KMS-11 (cell line): ENCODE results near the gene NCAPD2.
A peak's percentile ranks its signal among the peaks of the same experiment; 100 is the strongest.

Source experiments
- H2AFZ ChIP-seq: fragments of 200-600 bp; sonication (generic); 2 replicates; pipeline ENCODE4 v1.6.1; 2016; ENCODE audit warnings: antibody characterized with exemption, mixed run types, low read depth
- H3K27ac ChIP-seq: fragments of 200-600 bp; sonication (generic); 2 replicates; pipeline ENCODE4 v1.6.1; 2016; ENCODE audit warnings: mild to moderate bottlenecking, mixed run types
- H3K27me3 ChIP-seq: fragments of 200-600 bp; sonication (generic); 2 replicates; pipeline ENCODE4 v1.6.1; 2017; ENCODE audit warnings: mild to moderate bottlenecking, low read depth, mixed run types, moderate library complexity; ENCODE audit not compliant: insufficient read depth
- H3K36me3 ChIP-seq: fragments of 200-600 bp; sonication (generic); 2 replicates; pipeline ENCODE4 v1.6.1; 2017; ENCODE audit warnings: mild to moderate bottlenecking, mixed run types; ENCODE audit not compliant: insufficient read depth
- H3K4me1 ChIP-seq: fragments of 200-600 bp; sonication (generic); 2 replicates; pipeline ENCODE4 v1.6.1; 2016; ENCODE audit warnings: mild to moderate bottlenecking, low read depth, mixed run types; ENCODE audit not compliant: poor library complexity, severe bottlenecking
- H3K4me2 ChIP-seq: fragments of 200-600 bp; sonication (generic); 2 replicates; pipeline ENCODE4 v1.7.0; 2016; ENCODE audit warnings: mild to moderate bottlenecking, mixed run types
- H3K4me3 ChIP-seq: fragments of 200-600 bp; sonication (generic); IDR thresholded peaks from 2 replicates; pipeline ENCODE4 v1.6.1; 2017; ENCODE audit warnings: low read depth, low read length, mixed read lengths; ENCODE audit not compliant: insufficient read depth
- H3K79me2 ChIP-seq: fragments of 200-600 bp; sonication (generic); 2 replicates; pipeline ENCODE4 v1.6.1; 2016; ENCODE audit warnings: low read depth, mixed run types; ENCODE audit not compliant: insufficient read depth
- H3K9ac ChIP-seq: fragments of 200-600 bp; sonication (generic); 2 replicates; pipeline ENCODE4 v1.6.1; 2016; ENCODE audit warnings: mild to moderate bottlenecking, mixed run types
- H4K20me1 ChIP-seq: fragments of 200-600 bp; sonication (generic); 2 replicates; pipeline ENCODE4 v1.6.1; 2016; ENCODE audit warnings: mild to moderate bottlenecking, mixed run types; ENCODE audit not compliant: insufficient read depth
- CTCF ChIP-seq: fragments of 200-600 bp; sonication (generic); conservative IDR thresholded peaks from 2 replicates; pipeline ENCODE4 v1.6.1; 2017; ENCODE audit warnings: low read depth, mild to moderate bottlenecking, antibody characterized with exemption, low read length, moderate library complexity, mixed read lengths

NCAPD2 gene

DNA sequence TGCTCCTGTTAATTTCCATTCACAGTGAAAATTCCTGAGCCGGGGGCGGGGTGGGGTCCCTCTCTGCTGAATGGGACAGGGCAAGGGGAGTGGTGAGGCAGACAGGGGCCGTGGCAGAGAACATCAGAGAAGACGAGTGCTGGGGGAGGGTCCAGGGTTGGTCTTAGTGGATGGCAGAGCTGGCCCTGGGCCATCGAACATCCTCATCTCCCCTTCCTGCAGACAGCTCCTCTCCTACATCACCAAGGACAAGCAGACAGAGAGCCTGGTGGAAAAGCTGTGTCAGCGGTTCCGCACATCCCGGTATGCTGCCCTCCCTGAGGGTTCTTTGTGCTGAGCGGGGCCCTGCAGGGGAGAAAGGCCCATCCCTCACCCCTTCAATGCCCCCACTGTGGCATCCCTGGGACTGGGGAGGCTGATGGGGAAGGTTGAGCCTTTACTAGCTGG, 35.4 kb downstream of the NCAPD2 start:
- H3K27ac ChIP-seq = no peak overlapping the region
- H3K4me2 ChIP-seq = no peak overlapping the region
- no peak overlapping the region for H3K4me3 ChIP-seq
- peaks cover 12% of the 10 kb centered on the region for H3K79me2 ChIP-seq
- H3K4me1 ChIP-seq = peaks cover 21% of the 10 kb centered on the region
- no peaks in the 10 kb centered on the region for H3K27me3 ChIP-seq
- H2AFZ ChIP-seq = no peak overlapping the region
- TF ChIP-seq CTCF = no peak
- H3K9ac ChIP-seq = no peak overlapping the region
- H4K20me1 ChIP-seq = no peaks in the 10 kb centered on the region
- peaks cover 12% of the 10 kb centered on the region; the same call in 1 of the 2 replicates for H3K36me3 ChIP-seq

- Histone ChIP-seq H3K4me2 (peak overlapping the region; percentile 98; the same call in 1 of the 2 replicates), H3K36me3 (peaks cover 8% of the 10 kb centered on the region; the same call in 1 of the 2 replicates), H4K20me1 (peaks cover 5% of the 10 kb centered on the region; the same call in 1 of the 2 replicates), H3K4me3 (no peak overlapping the region), H2AFZ (no peak overlapping the region), H3K79me2 (peaks cover 26% of the 10 kb centered on the region), H3K27me3 (no peaks in the 10 kb centered on the region), H3K27ac (peak overlapping the region; percentile 99; the same call in 1 of the 2 replicates), H3K9ac (no peak overlapping the region; the same call in 1 of the 2 replicates), H3K4me1 (peaks cover 21% of the 10 kb centered on the region)
- no peak for TF ChIP-seq CTCF
Measured at GRCh38 chr12:6530576-6531260, 36.8 kb downstream of the NCAPD2 start.

DNA sequence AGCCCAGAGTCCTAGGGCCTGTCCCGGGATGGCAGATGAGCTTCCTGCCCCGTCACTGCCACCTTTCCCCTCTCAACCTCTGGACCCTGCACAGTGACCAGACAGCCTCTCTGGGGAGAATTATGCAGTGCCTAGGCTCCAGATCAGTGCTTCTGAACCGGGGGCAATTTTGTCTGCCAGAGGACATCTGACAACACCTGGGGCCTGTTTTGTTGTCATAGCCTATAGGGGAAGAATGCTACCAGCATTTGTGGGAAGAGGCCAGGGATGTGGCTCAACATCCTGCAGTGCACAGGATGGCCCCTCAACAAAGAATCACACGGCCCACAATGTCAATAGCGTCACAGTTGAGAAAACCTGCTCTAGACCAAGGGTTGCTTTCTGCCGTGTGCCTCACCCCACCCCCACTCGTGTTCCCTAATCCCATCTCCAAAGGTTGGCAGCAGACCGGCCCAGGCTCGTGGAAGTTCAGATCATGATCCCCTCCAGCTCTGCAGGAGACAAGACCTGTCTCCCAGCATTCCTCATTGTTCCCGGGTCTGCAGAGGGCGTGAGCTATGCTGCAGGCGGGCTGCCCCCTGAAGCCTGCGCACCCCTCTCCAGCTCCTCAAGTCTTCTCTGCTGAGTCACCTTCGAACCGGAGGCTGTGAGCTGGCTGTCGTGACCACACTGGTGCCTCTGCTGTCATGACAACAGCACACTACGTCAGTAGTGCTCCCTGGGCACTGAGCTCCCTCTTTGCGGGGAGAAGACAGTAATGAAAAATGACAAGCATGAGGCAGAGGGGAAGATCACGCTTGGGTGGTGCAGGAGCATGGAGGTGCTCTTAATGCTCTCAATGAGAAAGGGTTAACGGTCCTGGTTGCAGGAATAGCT, 38.4 kb downstream of the NCAPD2 start:
- H4K20me1 ChIP-seq = peaks cover 18% of the 10 kb centered on the region; the same call in 1 of the 2 replicates
- H3K4me3 ChIP-seq = peak overlapping the region; percentile 24
- H3K27me3 ChIP-seq = no peaks in the 10 kb centered on the region
- peak overlapping the region; percentile 94 for H3K9ac ChIP-seq
- peaks cover 31% of the 10 kb centered on the region for H3K4me1 ChIP-seq
- peak overlapping the region; percentile 99 for H3K27ac ChIP-seq
- H2AFZ ChIP-seq = no peak overlapping the region
- H3K4me2 ChIP-seq = peak overlapping the region; percentile 98
- TF ChIP-seq CTCF = no peak
- peaks cover 12% of the 10 kb centered on the region; the same call in 1 of the 2 replicates for H3K36me3 ChIP-seq
- H3K79me2 ChIP-seq = peaks cover 37% of the 10 kb centered on the region

DNA sequence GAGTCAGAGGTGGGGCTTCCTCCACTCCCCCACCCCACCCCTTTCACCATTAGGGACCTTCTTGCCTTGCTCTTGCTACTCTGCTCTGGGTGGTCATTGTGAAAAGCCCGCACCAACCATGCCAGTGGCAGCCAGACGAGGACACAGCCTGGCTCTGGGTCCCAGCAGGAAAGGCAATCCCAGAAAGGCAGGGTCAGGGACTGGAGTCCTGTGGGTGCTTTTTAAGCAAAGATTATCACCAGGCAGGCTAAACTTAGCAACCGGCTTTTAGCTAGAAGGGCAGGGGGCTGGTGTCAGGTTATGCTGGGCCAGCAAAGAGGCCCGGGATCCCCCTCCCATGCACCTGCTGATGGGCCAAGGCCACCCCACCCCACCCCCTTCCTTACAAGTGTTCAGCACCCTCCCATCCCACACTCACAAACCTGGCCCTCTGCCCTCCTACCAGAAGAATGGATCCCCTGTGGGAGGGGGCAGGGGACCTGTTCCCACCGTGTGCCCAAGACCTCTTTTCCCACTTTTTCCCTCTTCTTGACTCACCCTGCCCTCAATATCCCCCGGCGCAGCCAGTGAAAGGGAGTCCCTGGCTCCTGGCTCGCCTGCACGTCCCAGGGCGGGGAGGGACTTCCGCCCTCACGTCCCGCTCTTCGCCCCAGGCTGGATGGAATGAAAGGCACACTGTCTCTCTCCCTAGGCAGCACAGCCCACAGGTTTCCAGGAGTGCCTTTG, 39.2 kb downstream of the NCAPD2 start:
- peaks cover 31% of the 10 kb centered on the region for H3K4me1 ChIP-seq
- peak overlapping the region; percentile 70; the same call in 1 of the 2 replicates for H2AFZ ChIP-seq
- TF ChIP-seq CTCF = no peak
- H3K79me2 ChIP-seq = peaks cover 43% of the 10 kb centered on the region
- peaks cover 18% of the 10 kb centered on the region; the same call in 1 of the 2 replicates for H4K20me1 ChIP-seq
- peak overlapping the region; percentile 99 for H3K27ac ChIP-seq
- peak overlapping the region; percentile 24 for H3K4me3 ChIP-seq
- peaks cover 16% of the 10 kb centered on the region; the same call in 1 of the 2 replicates for H3K36me3 ChIP-seq
- H3K4me2 ChIP-seq = peak overlapping the region; percentile 98
- H3K9ac ChIP-seq = peak overlapping the region; percentile 94
- H3K27me3 ChIP-seq = no peaks in the 10 kb centered on the region
